Activated T-cell treated with anti-CD3 and anti-CD28 coated beads for 48 hours (primary cell): Measurements from ENCODE around the gene KCNJ9.

ENCODE experiments used
- DNase-seq: peaks from one replicate; pipeline ENCODE4 v3.0.0-alpha.2; 2020; ENCODE audit warnings: low read depth

KCNJ9 gene

DNA sequence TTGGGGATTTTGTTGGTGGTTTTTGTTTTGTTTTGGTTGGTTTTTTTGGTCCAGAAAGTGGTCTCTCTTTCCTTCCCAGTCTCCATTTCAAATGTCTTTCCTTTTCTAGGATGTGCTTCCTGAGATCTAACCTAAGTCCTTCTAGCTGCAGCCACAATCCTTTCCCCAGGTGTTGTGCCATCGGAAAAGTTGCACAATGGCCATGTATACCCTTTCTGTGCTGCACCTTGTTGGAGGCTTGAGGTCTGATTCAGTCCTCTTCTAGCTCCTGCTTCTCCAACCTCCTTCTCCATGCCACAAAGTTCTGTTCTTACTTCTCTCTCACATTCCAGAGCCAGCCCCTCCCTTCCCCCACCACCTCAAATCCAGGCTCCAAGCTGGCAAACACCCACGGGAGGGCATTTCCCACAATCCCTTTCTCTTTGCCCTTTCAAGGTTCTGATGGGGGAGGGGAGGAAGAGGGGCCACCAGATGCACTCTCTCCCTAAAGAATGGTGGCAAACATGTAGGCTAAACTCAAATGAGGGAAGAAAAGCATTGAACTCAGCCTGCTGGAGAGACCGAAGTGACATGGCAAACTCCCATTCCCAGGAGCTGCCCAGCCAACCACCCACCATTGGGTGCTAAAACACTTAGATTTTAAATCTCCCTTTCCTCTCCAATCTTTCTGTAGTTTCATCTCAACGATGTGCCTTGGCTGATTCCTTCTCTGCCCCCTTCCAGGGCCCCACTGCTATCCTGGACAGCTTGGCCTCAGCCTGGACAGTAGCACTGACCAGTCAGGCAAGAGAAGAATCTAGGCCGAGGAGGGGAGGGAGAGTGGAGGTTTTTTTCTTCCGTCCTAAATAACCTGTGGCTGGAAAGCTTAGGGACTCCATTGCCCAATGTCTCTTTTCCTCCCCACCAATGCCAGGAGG is 14.3 kb upstream of the KCNJ9 start:
- DNase-seq = no peak

DNA sequence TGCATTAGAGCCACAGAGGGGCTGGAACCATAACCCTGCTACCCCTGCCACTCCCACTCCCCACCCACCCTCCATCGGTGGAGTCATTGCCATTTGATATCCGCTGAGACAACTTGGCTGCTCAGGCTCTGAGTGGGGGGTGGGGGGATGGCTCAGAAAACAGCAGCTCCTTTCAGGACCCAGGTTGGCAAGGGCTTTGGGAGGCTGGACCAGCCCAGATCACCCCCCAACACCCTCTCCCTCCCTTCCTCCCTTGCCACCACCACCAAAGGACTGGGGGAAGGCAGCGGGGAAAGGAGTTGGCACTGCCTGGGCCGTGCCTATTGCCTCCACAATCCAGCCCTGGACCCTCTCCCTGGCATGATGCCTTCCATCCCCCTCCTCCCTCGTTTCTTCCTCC is 13.1 kb upstream of the KCNJ9 start:
- no peak for DNase-seq

GRCh38 chr1:160069460-160070231 is 11.7 kb upstream of the KCNJ9 start, which contains the start of gene KCNJ10:
KCNJ10 (minus strand) TSS chr1:160070160; CDS start chr1:160042532, 27,628 bp downstream.
- no peak for DNase-seq

DNA sequence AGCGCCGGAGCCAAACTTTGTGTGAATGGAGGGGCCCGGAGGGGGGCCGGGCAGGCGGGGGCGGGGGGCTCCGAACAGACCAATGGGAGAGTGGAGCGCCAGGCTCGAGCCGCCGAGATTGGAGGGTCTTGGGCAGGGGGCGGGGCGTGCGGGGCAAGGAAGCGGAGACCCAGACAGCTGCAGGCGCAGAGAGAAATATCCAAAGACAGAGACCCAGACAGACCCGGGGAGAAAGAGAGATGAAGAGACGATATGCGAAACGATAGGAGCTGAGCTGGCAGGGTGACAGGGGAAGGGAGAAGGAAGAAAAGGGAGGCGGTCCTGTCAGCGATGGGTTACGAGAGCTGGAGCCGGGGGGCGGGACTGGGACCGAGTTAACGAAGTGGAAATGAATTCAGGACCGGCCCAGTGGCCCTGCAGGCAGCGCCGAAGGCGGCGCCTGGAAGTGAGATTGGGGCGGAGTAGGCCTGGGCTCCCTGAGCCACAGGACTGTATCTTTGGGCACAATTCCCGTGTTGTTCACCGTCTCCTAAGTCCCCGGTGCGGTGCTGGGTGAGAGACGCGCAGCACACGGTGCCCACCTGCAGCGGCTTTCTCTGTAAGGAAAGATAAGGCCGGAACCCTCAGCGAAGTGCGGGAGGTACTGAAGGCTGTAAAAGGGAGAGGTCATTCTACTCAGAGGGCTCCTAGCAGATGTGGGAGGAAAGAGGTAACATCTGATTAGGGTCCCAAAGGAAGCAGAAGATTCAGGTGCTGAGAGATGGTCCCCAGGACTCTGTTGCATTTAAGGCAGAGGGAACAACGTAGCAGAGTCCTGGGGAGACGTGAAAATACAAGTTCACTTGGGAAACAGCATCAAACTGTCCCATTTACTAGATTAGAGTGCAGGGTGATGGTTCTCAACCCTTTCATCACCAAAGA is 10.8 kb upstream of the KCNJ9 start:
- peak; percentile 51 for DNase-seq

- no peak for DNase-seq
These were observed 10.0 kb upstream of the KCNJ9 start for GRCh38 chr1:160071289-160071688.

- no peak for DNase-seq
These were observed 6.5 kb upstream of the KCNJ9 start for GRCh38 chr1:160074865-160075264.

DNA sequence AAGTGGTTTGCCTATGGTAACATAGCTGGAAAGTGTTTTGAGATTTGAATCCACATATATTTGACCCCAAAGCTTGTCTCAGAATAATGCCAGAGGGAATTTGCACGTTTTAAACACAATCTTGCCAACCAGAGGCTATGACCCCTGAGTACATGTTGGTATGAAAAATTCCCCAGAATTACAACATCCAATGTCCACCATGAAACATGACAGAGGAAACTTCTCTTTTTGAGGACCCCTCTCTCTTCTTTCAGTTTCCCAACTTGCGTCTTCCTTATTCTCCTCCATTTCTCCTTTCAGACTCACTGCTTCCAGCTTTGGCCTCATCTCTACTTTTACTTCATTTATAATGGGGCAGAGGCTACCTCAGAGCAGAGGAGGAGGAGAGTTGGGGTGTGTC is 5.5 kb upstream of the KCNJ9 start:
- DNase-seq = no peak

- no peak for DNase-seq
These were observed 5.0 kb upstream of the KCNJ9 start for GRCh38 chr1:160076295-160076694.

DNA sequence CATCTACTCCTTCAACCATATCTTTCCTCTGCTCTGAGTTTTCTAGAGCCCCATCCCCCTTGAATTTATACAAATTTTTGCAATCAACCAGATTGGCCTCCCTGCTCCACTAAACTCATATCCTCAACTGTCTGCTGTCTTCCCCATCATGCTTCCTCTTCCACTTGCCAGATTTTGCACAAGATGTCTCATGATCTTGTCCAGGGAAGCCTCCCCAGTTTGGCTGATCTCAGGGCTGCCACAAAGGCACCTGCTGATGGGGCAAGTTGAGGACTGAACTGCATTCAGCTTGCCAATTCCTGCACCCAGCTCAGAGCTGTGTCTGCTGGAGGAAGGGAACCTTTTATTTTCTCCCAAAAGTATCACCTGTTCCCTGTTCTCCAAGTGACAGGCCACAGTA is 3.9 kb upstream of the KCNJ9 start:
- no peak for DNase-seq

GRCh38 chr1:160078512-160079195 is 2.7 kb upstream of the KCNJ9 start:
- peak; percentile 61 for DNase-seq

DNA sequence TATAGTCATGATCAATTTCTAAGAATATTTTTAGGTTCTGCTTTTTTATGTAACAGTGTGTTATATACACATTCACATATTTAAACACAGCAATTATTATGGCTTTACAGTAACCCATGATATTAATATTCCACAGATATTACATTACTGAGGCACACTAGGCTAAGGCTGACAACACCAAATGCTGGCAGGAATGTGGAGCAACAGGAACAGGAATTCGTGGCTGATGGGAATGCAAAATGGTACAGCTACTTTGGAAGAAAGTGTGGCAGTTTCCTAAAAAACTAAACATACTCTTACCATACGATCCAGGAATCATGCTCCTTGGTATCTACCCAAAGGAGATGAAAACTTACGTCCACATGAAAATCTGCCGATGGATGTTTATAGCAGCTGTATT is 1.9 kb upstream of the KCNJ9 start:
- DNase-seq = no peak

GRCh38 chr1:160080381-160081100 is 797 bp upstream of the KCNJ9 start:
- DNase-seq = no peak

- DNase-seq = no peak
These were observed 1.1 kb downstream of the KCNJ9 start for GRCh38 chr1:160082487-160082886.

GRCh38 chr1:160082926-160083325 is 1.6 kb downstream of the KCNJ9 start:
- DNase-seq = no peak

GRCh38 chr1:160083968-160084770 is 2.8 kb downstream of the KCNJ9 start:
- peak; percentile 63 for DNase-seq

GRCh38 chr1:160084771-160085321 is 3.5 kb downstream of the KCNJ9 start:
- DNase-seq = no peak

- DNase-seq = peak; percentile 72
These were observed 4.5 kb downstream of the KCNJ9 start for GRCh38 chr1:160085686-160086455.

- DNase-seq = no peak
These were observed 5.1 kb downstream of the KCNJ9 start for GRCh38 chr1:160086456-160086892.
